A549 (cell line): ENCODE measurements around the gene CLCC1. TPM values are rescaled to one million over a fixed set of nuclear protein-coding genes. Genes with fewer than 3 reads are reported as not detected.
A peak's percentile ranks its signal among the peaks of the same experiment; 100 is the strongest.

Source experiments
- ATAC-seq, 2 experiments: fragments of 200-7000 bp in 1 of 2; fragments of >200 bp in 1 of 2; cut with Nextera tagmentation in 1 of 2; cut with Tn5 transposase in 1 of 2; 3 replicates each; pipeline versions ENCODE4 v1.8.0 to v1.9.1; 2018 to 2020; ENCODE audit warnings: mild to moderate bottlenecking in 1 of 2, moderate library complexity in 1 of 2
- CTCF ChIA-PET: fragments of 300-600 bp; sonication (Branson Sonifier 250); formaldehyde crosslinking; extraction: SDS; loops from one replicate; lab custom pipeline; 2021; ENCODE audit warnings: antibody characterized with exemption, inconsistent platforms; lab: Yijun Ruan, JAX
- POLR2A ChIA-PET: fragments of 350-600 bp; formaldehyde crosslinking; extraction: SDS; loops from one replicate; lab custom pipeline; 2021; ENCODE audit warnings: antibody characterized with exemption, inconsistent platforms; lab: Yijun Ruan, JAX
- DNase-seq, 2 experiments: peaks; one replicate each; pipeline versions ENCODE4 v3.0.0 to v3.0.0-alpha.2; 2011 to 2016; ENCODE audit warnings: low read depth in 1 of 2, low spot score in 1 of 2
- FAIRE-seq: peaks from 2 replicates; lab custom pipeline; 2011; peaks lifted over from hg19 to GRCh38; lab: Jason Lieb, UNC
- H3K27ac ChIP-seq, 2 experiments: fragments of >200 bp; sonication (Bioruptor Twin); formaldehyde crosslinking; 3 replicates each; pipeline ENCODE4 v1.5.1; 2016 to 2017
- H3K4me1 ChIP-seq: fragments of >200 bp; sonication (Bioruptor Twin); formaldehyde crosslinking; 3 replicates; pipeline ENCODE4 v1.6.1; 2016
- H3K4me2 ChIP-seq: fragments of >200 bp; sonication (Bioruptor Twin); formaldehyde crosslinking; 3 replicates; pipeline ENCODE4 v1.6.1; 2016
- H3K4me3 ChIP-seq: fragments of >200 bp; sonication (Bioruptor Twin); formaldehyde crosslinking; 3 replicates; pipeline ENCODE4 v1.5.1; 2016
- H3K9me3 ChIP-seq: fragments of >200 bp; sonication (Bioruptor Twin); formaldehyde crosslinking; 3 replicates; pipeline ENCODE4 v1.6.1; 2016
- HOXB13 ChIP-seq: fragments of 250-450 bp; sonication (Bioruptor Pico); IDR thresholded peaks from 2 replicates; pipeline ENCODE4 v1.5.0; 2020; ENCODE audit warnings: low read depth, mild to moderate bottlenecking, moderate library complexity
- KDM1A ChIP-seq: fragments of 200-600 bp; sonication (generic); IDR thresholded peaks from 2 replicates; pipeline ENCODE4 v1.6.1; 2016; ENCODE audit warnings: low read depth, mild to moderate bottlenecking
- KDM5A ChIP-seq: fragments of 200-600 bp; sonication (generic); IDR thresholded peaks from 2 replicates; pipeline ENCODE4 v1.6.1; 2016; ENCODE audit warnings: antibody characterized with exemption, mild to moderate bottlenecking
- MAZ ChIP-seq: fragments of 150-350 bp; IDR thresholded peaks from 2 replicates; pipeline ENCODE4 v1.6.1; 2014; ENCODE audit warnings: antibody characterized with exemption, low read depth, low read length, borderline replicate concordance
- MYC ChIP-seq: IDR thresholded peaks from 2 replicates; pipeline ENCODE4 v1.6.1; 2012; ENCODE audit warnings: mild to moderate bottlenecking, inconsistent platforms, low read length, improper control_type of control experiment, borderline replicate concordance
- NFE2L2 ChIP-seq: fragments of 150-350 bp; conservative IDR thresholded peaks from 2 replicates; pipeline ENCODE4 v1.6.1; 2014; ENCODE audit warnings: low read length
- NPAS2 ChIP-seq: fragments of 250-450 bp; sonication (Bioruptor Pico); IDR thresholded peaks from 2 replicates; pipeline ENCODE4 v1.8.0; 2022; ENCODE audit warnings: mild to moderate bottlenecking, moderate library complexity, borderline replicate concordance
- NR3C1 ChIP-seq: fragments of >200 bp; sonication (Bioruptor Twin); formaldehyde crosslinking; IDR thresholded peaks from 3 replicates; pipeline ENCODE4 v1.6.1; 2017
- RARB ChIP-seq: fragments of 250-450 bp; sonication (Bioruptor Pico); IDR thresholded peaks from 2 replicates; pipeline ENCODE4 v1.8.0; 2021; ENCODE audit warnings: mild to moderate bottlenecking, moderate library complexity
- RCOR1 ChIP-seq: fragments of 150-350 bp; IDR thresholded peaks from 2 replicates; pipeline ENCODE4 v1.6.1; 2014; ENCODE audit warnings: antibody characterized with exemption, low read length, low read depth
- ZC3H11A ChIP-seq: fragments of 450-650 bp; IDR thresholded peaks from 2 replicates; pipeline ENCODE4 v1.6.1; 2014; ENCODE audit warnings: antibody characterized with exemption, mild to moderate bottlenecking
- ZNF302 ChIP-seq: fragments of 250-450 bp; sonication (Bioruptor Pico); IDR thresholded peaks from 2 replicates; pipeline ENCODE4 v1.9.0; 2021; ENCODE audit warnings: inconsistent platforms, mild to moderate bottlenecking, moderate library complexity
- ZSCAN20 ChIP-seq: fragments of 250-450 bp; sonication (Bioruptor Pico); IDR thresholded peaks from 2 replicates; pipeline ENCODE4 v1.8.0; 2022; ENCODE audit warnings: mild to moderate bottlenecking, moderate library complexity
- WGBS: methylation state at CpG from one replicate; pipeline ENCODE4 v1.1.6; 2017; ENCODE audit errors: missing lambda C conversion rate; 5-methylcytosine and 5-hydroxymethylcytosine counted together
- polyA plus RNA-seq, 4 experiments: library from polyadenylated mRNA; depleted of rRNA in 3 of 4; stranded (reverse); fragments of >200 nt; fragmentation: RNase III in 1 of 4; extraction: RNeasy Plus Mini Kit Qiagen cat#74134 plus additional on column Dnase treatment in 1 of 4; gene quantifications; 2 replicates in 3 of 4; 3 replicates in 1 of 4; pipeline ENCODE4 v1.2.3, GENCODE V29; 2011 to 2017
- TF ChIP-seq, protein P1 (sequence below): fragments of >200 bp; sonication (Bioruptor Twin); formaldehyde crosslinking; IDR thresholded peaks from 3 replicates; pipeline ENCODE4 v1.6.1; 2016
- TF ChIP-seq, protein P2 (sequence below): fragments of 450-650 bp; IDR thresholded peaks from 2 replicates; pipeline ENCODE4 v1.6.1; 2014; ENCODE audit warnings: antibody characterized with exemption
- TF ChIP-seq, protein P3 (sequence below): fragments of 200-600 bp; sonication (generic); IDR thresholded peaks from 2 replicates; pipeline ENCODE4 v1.6.1; 2016; ENCODE audit warnings: antibody characterized with exemption, mild to moderate bottlenecking, moderate library complexity
- TF ChIP-seq, protein P4 (sequence below): IDR thresholded peaks from 2 replicates; pipeline ENCODE4 v1.6.1; 2012; ENCODE audit warnings: low read depth, borderline replicate concordance

The CLCC1 gene
- polyA plus RNA-seq, 2 of the 4 experiments (the other 2 are of a cell fraction): 19.1 to 41.0 TPM

DNA sequence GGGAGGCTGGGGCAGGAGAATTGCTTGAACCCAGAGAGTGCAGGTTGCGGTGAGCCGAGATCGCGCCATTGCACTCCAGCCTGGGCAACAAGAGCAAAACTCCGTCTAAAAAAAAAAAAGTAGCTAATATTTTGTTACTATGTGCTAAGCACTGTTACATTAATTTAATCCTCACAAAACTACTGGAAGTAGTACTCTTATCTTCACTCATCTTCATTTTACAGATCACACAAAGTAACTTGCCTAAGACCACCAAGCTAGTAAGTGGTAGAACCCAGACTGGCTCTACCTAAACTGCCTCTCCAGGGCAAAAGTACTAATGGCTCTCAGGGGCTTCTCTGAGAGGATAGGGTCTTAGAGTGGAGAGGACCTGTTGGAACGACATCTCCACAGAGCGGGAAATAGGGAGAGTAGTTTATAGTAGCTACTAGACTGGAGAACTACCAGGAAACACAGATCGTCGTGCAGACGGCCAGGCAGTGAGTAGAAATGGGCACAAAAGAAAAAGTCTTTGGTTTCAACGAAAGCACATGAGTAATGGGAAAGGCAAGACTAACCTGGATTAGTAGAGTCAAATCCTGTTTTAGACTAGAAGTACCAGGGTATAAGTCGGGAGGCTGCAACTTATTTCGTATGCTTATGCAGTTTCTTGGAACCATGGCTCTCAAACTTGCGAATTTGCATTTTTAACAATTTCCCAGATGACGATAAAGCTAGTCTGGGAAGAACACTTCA, 1.4 kb downstream of the CLCC1 start:
- ChIA-PET POLR2A (interaction anchor here (0.8 to 1.4 kb wide), 2 partner anchors 80 to 138 kb away, joined by 3 to 10 read pairs; partner anchors contain the start of gene WDR47), CTCF (no interaction called here)
- no peak for DNase-seq
- peak overlapping the region; percentile 71 for H3K4me2 ChIP-seq
- H3K27ac ChIP-seq: peak overlapping the region; percentile 78 to 91; a peak in 4 of 6 replicates
- peak overlapping the region; percentile 62 for H3K4me3 ChIP-seq
- 87% methylated on average over 15 of the region's 15 CpGs for WGBS
- no peak for FAIRE-seq
- TF ChIP-seq KDM5A (no peak), ZC3H11A (no peak), KDM1A (no peak), ZNF302 (CRISPR knock-in tag) (no peak)
- ATAC-seq: no peak
- H3K9me3 ChIP-seq: no peaks in the 10 kb centered on the region
- H3K4me1 ChIP-seq: peaks cover 11% of the 10 kb centered on the region; the same call in 2 of the 3 replicates

DNA sequence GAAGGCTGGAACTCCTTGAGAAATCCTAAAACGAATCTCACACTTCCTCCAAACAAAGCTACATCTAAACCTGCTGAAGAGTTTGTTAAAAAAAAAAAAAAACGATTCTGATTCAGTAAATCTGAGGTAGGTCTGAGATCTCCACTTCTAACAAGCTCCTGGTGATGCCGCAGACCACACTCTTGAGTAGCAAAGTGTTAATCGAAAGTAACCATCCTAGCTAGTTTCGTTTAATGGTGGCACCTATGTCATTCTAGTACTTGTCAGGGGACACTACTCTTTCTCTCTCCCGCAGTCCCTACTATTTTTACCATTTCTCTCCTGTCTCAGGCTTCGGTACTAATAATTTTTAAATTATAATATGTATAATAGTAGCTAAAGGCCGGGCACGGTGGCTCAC, 2.1 kb downstream of the CLCC1 start:
- 84% methylated on average over 9 of the region's 9 CpGs for WGBS
- no peak for ATAC-seq
- DNase-seq: no peak
- no peak overlapping the region for H3K27ac ChIP-seq
- FAIRE-seq: no peak
- CTCF ChIA-PET: no interaction called here
- H3K4me3 ChIP-seq: no peak overlapping the region
- no peak overlapping the region for H3K4me2 ChIP-seq
- no peaks in the 10 kb centered on the region for H3K9me3 ChIP-seq
- POLR2A ChIA-PET: interaction anchor here (0.8 kb wide), 1 partner anchor 81 kb away, joined by 3 read pairs; the partner anchor contains the start of gene WDR47
- peaks cover 11% of the 10 kb centered on the region; the same call in 2 of the 3 replicates for H3K4me1 ChIP-seq
- TF ChIP-seq ZSCAN20 (CRISPR knock-in tag) (no peak), NFE2L2 (no peak), NR3C1 (no peak), NPAS2 (no peak), RCOR1 (no peak), MAZ (no peak), MYC (no peak), HOXB13 (no peak), RARB (CRISPR knock-in tag) (no peak)
- TF ChIP-seq, protein P1, sequence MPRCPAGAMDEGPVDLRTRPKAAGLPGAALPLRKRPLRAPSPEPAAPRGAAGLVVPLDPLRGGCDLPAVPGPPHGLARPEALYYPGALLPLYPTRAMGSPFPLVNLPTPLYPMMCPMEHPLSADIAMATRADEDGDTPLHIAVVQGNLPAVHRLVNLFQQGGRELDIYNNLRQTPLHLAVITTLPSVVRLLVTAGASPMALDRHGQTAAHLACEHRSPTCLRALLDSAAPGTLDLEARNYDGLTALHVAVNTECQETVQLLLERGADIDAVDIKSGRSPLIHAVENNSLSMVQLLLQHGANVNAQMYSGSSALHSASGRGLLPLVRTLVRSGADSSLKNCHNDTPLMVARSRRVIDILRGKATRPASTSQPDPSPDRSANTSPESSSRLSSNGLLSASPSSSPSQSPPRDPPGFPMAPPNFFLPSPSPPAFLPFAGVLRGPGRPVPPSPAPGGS: no peak
- TF ChIP-seq, protein P2, sequence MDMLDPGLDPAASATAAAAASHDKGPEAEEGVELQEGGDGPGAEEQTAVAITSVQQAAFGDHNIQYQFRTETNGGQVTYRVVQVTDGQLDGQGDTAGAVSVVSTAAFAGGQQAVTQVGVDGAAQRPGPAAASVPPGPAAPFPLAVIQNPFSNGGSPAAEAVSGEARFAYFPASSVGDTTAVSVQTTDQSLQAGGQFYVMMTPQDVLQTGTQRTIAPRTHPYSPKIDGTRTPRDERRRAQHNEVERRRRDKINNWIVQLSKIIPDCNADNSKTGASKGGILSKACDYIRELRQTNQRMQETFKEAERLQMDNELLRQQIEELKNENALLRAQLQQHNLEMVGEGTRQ: no peak
- TF ChIP-seq, protein P3, sequence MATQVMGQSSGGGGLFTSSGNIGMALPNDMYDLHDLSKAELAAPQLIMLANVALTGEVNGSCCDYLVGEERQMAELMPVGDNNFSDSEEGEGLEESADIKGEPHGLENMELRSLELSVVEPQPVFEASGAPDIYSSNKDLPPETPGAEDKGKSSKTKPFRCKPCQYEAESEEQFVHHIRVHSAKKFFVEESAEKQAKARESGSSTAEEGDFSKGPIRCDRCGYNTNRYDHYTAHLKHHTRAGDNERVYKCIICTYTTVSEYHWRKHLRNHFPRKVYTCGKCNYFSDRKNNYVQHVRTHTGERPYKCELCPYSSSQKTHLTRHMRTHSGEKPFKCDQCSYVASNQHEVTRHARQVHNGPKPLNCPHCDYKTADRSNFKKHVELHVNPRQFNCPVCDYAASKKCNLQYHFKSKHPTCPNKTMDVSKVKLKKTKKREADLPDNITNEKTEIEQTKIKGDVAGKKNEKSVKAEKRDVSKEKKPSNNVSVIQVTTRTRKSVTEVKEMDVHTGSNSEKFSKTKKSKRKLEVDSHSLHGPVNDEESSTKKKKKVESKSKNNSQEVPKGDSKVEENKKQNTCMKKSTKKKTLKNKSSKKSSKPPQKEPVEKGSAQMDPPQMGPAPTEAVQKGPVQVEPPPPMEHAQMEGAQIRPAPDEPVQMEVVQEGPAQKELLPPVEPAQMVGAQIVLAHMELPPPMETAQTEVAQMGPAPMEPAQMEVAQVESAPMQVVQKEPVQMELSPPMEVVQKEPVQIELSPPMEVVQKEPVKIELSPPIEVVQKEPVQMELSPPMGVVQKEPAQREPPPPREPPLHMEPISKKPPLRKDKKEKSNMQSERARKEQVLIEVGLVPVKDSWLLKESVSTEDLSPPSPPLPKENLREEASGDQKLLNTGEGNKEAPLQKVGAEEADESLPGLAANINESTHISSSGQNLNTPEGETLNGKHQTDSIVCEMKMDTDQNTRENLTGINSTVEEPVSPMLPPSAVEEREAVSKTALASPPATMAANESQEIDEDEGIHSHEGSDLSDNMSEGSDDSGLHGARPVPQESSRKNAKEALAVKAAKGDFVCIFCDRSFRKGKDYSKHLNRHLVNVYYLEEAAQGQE: no peak
- TF ChIP-seq, protein P4, sequence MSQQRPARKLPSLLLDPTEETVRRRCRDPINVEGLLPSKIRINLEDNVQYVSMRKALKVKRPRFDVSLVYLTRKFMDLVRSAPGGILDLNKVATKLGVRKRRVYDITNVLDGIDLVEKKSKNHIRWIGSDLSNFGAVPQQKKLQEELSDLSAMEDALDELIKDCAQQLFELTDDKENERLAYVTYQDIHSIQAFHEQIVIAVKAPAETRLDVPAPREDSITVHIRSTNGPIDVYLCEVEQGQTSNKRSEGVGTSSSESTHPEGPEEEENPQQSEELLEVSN: no peak
